Peyer's patch (tissue), 4 donors: Measurements from ENCODE around the gene RHOG. TPM values are rescaled to one million over a fixed set of nuclear protein-coding genes. Genes with fewer than 3 reads are reported as not detected.
"Not testable (repeated sequence)": the region's sequence is repeated elsewhere in the genome, so short reads cannot be mapped to it uniquely, and the experiment has no call there.

Experiments used
- DNase-seq, 3 donors: peaks; one replicate each; pipeline ENCODE4 v3.0.0-alpha.2; 2017 to 2019
- H3K27ac ChIP-seq, 4 donors: fragments of 200-600 bp; sonication (generic); one replicate each; pipeline ENCODE4 v1.5.1; 2016 to 2019
- H3K27me3 ChIP-seq, 2 donors: fragments of 200-600 bp; sonication (generic); one replicate each; pipeline ENCODE4 v1.5.1; 2019
- H3K36me3 ChIP-seq, 3 donors: fragments of 200-600 bp; sonication (generic); one replicate each; pipeline ENCODE4 v1.5.1; 2016 to 2019
- H3K4me1 ChIP-seq, 4 donors: fragments of 200-600 bp; sonication (generic); one replicate each; pipeline ENCODE4 v1.5.1; 2016 to 2019
- H3K4me3 ChIP-seq, 4 donors: fragments of 200-600 bp; sonication (generic); 1 replicate in 3 of 4; 2 replicates in 1 of 4; pipeline ENCODE4 v1.5.1; 2016 to 2019; ENCODE audit warnings: mild to moderate bottlenecking in 1 of 4
- H3K9me3 ChIP-seq, 4 donors: fragments of 200-600 bp; sonication (generic); one replicate each; pipeline ENCODE4 v1.5.1; 2016 to 2019; ENCODE audit warnings: mild to moderate bottlenecking in 1 of 4
- POLR2A ChIP-seq, 2 donors: fragments of 450-650 bp; IDR thresholded peaks; one replicate each; pipeline ENCODE4 v1.5.1; 2017; ENCODE audit warnings: antibody characterized with exemption in 2 of 2, mild to moderate bottlenecking in 2 of 2, moderate library complexity in 2 of 2
- total RNA-seq, 4 donors: library from RNA; depleted of rRNA; stranded (reverse); fragments of >200 nt; gene quantifications; one replicate each; pipeline ENCODE4 v1.1.0, GENCODE V29; 2016
- TF ChIP-seq, protein P1 (sequence below), 6 experiments: fragments of 450-650 bp in 4 of 6; fragments of 200-600 bp in 2 of 6; sonication (generic) in 1 of 6; IDR thresholded peaks; one replicate each; pipeline ENCODE4 v1.5.1; 2017 to 2019; ENCODE audit warnings: antibody characterized with exemption in 6 of 6, mild to moderate bottlenecking in 3 of 6, moderate library complexity in 1 of 6

Gene RHOG
- total RNA-seq, 4 donors from 2014 or later, result 33.8 to 83.0 (median 67.0) TPM

DNA sequence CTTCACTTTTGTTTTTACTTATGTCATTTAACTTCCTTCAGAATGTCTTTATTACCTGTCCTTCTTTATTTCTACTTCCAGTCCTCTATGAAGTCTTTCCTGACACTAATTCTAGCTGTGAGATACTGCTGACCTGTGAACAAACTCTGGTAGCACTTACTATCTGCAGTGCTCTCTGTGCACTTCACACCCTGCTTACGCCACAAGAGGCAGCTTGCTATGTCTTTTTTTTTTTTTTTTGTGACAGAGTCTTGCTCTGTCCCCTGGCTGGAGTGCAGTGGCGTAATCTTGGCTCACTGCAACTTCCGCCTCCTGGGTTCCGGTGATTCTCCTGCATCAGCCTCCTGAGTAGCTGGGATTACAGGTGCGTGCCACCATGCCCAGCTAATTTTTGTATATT, 25.4 kb upstream of the RHOG start:
- Histone ChIP-seq H3K4me3 (no peak overlapping the region), H3K9me3 (no peaks in the 10 kb centered on the region), H3K4me1 (peaks cover 0 to 42% (median 27%) of the 10 kb centered on the region in 4 donors), H3K27me3 (no peaks in the 10 kb centered on the region), H3K27ac (peak overlapping the region in 1 of 4 donors; percentile 44), H3K36me3 (no peaks in the 10 kb centered on the region)
- DNase-seq, result no peak
- TF ChIP-seq, protein P1, sequence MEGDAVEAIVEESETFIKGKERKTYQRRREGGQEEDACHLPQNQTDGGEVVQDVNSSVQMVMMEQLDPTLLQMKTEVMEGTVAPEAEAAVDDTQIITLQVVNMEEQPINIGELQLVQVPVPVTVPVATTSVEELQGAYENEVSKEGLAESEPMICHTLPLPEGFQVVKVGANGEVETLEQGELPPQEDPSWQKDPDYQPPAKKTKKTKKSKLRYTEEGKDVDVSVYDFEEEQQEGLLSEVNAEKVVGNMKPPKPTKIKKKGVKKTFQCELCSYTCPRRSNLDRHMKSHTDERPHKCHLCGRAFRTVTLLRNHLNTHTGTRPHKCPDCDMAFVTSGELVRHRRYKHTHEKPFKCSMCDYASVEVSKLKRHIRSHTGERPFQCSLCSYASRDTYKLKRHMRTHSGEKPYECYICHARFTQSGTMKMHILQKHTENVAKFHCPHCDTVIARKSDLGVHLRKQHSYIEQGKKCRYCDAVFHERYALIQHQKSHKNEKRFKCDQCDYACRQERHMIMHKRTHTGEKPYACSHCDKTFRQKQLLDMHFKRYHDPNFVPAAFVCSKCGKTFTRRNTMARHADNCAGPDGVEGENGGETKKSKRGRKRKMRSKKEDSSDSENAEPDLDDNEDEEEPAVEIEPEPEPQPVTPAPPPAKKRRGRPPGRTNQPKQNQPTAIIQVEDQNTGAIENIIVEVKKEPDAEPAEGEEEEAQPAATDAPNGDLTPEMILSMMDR (IDR thresholded peaks at IDR 0.05), result no peak
- TF ChIP-seq POLR2A (IDR thresholded peaks at IDR 0.05), result no peak

DNA sequence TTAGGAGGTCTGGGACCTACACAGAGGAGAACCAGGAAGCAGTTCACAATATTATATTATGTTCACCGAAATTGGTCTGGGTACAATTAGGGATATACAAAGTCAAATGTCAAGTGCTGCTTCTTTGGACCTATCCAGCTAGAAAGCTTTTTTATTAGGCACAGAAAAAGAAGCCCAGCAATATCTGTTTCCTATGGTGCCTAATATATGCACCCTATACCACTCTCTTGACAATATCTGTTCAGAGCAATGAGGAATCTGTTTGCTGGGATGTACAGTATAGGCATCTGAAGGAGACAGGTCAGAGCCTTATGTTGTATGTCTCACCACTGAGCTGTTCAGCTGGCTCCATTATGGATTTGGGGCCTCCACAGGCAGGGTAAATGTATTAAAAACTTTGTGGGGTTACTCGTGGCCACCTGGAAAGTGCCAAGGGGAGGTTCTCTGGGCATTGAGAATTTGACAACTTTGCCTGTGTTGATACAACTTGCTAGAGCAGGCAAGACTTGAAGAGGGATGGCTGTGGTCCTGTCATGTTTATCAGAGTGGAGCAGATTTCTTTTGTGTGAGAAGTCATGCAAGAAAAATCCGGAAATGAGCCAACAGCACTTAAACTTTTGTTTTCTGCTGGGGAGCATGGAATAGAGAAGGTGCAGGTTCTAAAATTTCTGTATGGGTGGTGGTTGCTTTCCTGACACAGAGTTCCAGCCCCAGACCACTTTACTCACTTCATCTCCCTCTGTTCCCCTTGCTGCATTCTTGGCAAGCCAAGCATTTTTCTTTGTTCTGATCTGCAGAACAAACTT, 24.8 kb upstream of the RHOG start:
- H3K4me1 ChIP-seq, result peaks cover 0 to 49% (median 33%) of the 10 kb centered on the region in 4 donors
- no peaks in the 10 kb centered on the region for H3K27me3 ChIP-seq
- no peak overlapping the region for H3K4me3 ChIP-seq
- no peak for TF ChIP-seq POLR2A (IDR thresholded peaks at IDR 0.05)
- TF ChIP-seq, protein P1 (IDR thresholded peaks at IDR 0.05), result no peak
- no peak for DNase-seq
- H3K9me3 ChIP-seq, result no peaks in the 10 kb centered on the region
- H3K36me3 ChIP-seq, result no peaks in the 10 kb centered on the region
- peak overlapping the region; percentile 3 to 44 (median 18) for H3K27ac ChIP-seq

DNA sequence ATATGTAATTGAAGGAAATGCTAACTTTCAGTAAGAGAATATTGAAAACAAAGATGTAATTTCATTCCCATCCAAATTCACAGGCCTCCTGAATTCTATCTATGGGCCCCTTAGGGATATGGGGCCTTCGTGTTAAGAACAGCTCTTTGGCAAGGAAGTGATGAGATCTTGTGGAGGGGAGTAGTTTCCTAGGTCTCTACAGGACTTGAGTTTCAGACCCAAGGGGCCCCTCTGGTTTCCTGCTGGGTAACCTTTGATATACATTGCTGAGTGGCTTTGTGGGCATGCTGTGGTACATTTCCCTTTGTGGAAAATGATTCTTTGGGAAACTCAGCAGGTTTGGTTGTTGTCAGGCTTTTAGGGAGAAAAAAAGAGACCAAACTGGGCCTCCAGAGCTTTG, 20.9 kb upstream of the RHOG start:
- Histone ChIP-seq H3K36me3 (no peaks in the 10 kb centered on the region), H3K4me3 (no peak overlapping the region), H3K27me3 (no peaks in the 10 kb centered on the region), H3K4me1 (peaks cover 6 to 67% (median 49%) of the 10 kb centered on the region in 4 donors), H3K27ac (no peak overlapping the region), H3K9me3 (no peaks in the 10 kb centered on the region)
- no peak for TF ChIP-seq POLR2A (IDR thresholded peaks at IDR 0.05)
- TF ChIP-seq, protein P1 (IDR thresholded peaks at IDR 0.05), result no peak
- no peak for DNase-seq

DNA sequence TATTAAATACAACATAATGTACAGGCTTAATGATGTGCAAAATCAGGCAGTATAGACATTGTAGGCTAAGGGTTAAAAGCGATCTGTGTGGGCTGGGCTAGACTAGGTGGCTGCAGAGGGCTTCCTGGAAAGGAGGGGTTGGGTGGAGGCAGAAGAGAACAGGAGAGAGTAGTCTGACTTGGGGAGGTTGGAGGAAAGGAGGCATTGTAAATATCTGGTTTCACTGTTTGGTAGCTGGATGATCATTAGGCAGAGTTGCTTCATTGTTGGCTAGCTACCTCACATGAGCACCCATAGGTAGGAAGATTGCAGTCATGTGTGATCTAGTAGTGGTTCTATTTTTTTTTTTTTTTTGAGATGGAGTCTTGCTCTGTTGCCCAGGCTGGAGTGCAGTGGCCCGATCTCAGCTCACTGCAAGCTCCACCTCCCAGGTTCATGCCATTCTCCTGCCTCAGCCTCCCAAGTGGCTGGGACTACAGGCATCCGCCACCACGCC, 20.2 kb upstream of the RHOG start:
- H3K4me1 ChIP-seq, result peaks cover 6 to 64% (median 46%) of the 10 kb centered on the region in 4 donors
- H3K27me3 ChIP-seq, H3K36me3 ChIP-seq, H3K9me3 ChIP-seq, H3K27ac ChIP-seq, H3K4me3 ChIP-seq, DNase-seq: not testable (repeated sequence)

DNA sequence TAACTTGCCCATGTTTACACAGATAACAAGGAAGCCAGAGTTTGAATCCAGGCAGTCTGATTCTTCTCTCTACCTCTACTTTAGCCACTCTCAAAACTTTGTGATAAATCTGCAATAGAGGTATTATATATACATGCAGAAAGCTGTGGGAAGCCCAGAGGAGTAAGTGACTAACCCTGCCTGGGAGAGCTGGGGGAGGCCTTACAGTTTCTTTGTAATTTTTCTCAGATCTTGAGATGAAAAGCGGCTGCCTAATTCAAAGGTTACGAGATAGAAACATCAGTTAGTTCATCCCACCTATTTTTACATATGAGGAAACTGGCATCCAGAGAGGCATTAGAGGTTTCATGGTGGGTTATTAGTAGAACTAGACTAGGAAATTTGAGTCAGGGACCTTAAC, 19.6 kb upstream of the RHOG start:
- H3K36me3 ChIP-seq, result no peaks in the 10 kb centered on the region
- no peak for DNase-seq
- H3K27me3 ChIP-seq, result no peaks in the 10 kb centered on the region
- no peak overlapping the region for H3K4me3 ChIP-seq
- TF ChIP-seq POLR2A (IDR thresholded peaks at IDR 0.05), result no peak
- TF ChIP-seq, protein P1 (IDR thresholded peaks at IDR 0.05), result no peak
- no peaks in the 10 kb centered on the region for H3K9me3 ChIP-seq
- H3K27ac ChIP-seq, result no peak overlapping the region
- peaks cover 6 to 58% (median 44%) of the 10 kb centered on the region in 4 donors for H3K4me1 ChIP-seq

DNA sequence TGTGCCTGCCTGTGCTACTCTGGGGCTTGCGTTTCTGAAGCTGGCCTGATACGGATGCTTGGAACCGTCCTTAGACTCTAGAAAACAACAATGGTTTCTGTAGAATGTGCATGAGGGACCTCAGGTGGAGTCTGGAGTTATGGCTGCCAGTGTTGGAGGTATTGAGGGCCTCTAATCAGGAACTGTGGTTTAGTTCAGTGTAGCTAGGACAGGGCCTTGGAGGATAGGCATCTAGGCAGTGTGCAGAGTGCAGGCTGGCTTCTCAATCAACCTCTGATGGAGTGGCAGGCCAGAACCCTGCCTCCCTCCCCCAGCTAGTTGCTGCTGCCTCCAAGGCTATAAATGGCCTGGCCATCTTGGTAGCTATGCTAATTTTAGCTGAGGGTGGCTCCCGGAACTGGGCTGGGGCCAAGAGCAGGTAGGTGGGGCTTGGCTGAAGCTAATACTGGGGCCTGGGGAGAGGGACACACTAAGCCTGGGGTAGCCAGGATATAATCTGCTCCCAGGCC, 18.7 kb upstream of the RHOG start:
- H3K9me3 ChIP-seq, result no peaks in the 10 kb centered on the region
- no peak for DNase-seq
- peak overlapping the region in 1 of 4 donors; percentile 11 for H3K27ac ChIP-seq
- no peaks in the 10 kb centered on the region for H3K36me3 ChIP-seq
- peak overlapping the region in 2 of 4 donors; percentile 19 to 20 for H3K4me3 ChIP-seq
- no peaks in the 10 kb centered on the region for H3K27me3 ChIP-seq
- TF ChIP-seq, protein P1 (IDR thresholded peaks at IDR 0.05), result no peak
- TF ChIP-seq POLR2A (IDR thresholded peaks at IDR 0.05), result no peak
- peaks cover 6 to 53% (median 38%) of the 10 kb centered on the region in 4 donors for H3K4me1 ChIP-seq
